Measurements from ENCODE around the gene NADK2.

GRCh38 chr5:36264202-36264760 is 22.6 kb upstream of the NADK2 start:
- TF ChIP-seq, protein P1, sequence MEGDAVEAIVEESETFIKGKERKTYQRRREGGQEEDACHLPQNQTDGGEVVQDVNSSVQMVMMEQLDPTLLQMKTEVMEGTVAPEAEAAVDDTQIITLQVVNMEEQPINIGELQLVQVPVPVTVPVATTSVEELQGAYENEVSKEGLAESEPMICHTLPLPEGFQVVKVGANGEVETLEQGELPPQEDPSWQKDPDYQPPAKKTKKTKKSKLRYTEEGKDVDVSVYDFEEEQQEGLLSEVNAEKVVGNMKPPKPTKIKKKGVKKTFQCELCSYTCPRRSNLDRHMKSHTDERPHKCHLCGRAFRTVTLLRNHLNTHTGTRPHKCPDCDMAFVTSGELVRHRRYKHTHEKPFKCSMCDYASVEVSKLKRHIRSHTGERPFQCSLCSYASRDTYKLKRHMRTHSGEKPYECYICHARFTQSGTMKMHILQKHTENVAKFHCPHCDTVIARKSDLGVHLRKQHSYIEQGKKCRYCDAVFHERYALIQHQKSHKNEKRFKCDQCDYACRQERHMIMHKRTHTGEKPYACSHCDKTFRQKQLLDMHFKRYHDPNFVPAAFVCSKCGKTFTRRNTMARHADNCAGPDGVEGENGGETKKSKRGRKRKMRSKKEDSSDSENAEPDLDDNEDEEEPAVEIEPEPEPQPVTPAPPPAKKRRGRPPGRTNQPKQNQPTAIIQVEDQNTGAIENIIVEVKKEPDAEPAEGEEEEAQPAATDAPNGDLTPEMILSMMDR (IDR thresholded peaks at IDR 0.05): no peak
- TF ChIP-seq POLR2A (IDR thresholded peaks at IDR 0.05): no peak
